ENCODE results near the gene PGA5. TPM values are rescaled to one million over a fixed set of nuclear protein-coding genes. Genes with fewer than 3 reads are reported as not detected.

Gene PGA5
- polyA plus RNA-seq, 1 donor from 2014 or later, result not detected

- TF ChIP-seq TAF1 (IDR thresholded peaks at IDR 0.05; ENCODE audit: low read depth) (no peak), EZH2 (IDR thresholded peaks at IDR 0.05; ENCODE audit: borderline replicate concordance, insufficient read depth, low read length, poor library complexity, severe bottlenecking) (no peak), REST (IDR thresholded peaks at IDR 0.05; ENCODE audit: borderline replicate concordance) (no peak), EP300 (conservative IDR thresholded peaks at IDR 0.05; ENCODE audit: poor library complexity, severe bottlenecking) (no peak), MXI1 (conservative IDR thresholded peaks at IDR 0.05; ENCODE audit: poor library complexity, severe bottlenecking) (no peak), RAD21 (conservative IDR thresholded peaks at IDR 0.05) (no peak), POLR2AphosphoS5 (IDR thresholded peaks at IDR 0.05) (no peak), CTCF (IDR thresholded peaks at IDR 0.05; ENCODE audit: poor library complexity, severe bottlenecking) (no peak), SMC3 (conservative IDR thresholded peaks at IDR 0.05; ENCODE audit: poor library complexity) (no peak)
- H3K36me3 ChIP-seq (ENCODE audit: insufficient read depth, low read length), result peaks cover 4% of the 10 kb centered on the region
- no peak overlapping the region for H3K4me2 ChIP-seq (ENCODE audit: low read length)
These were observed 42.6 kb downstream of the PGA5 start for GRCh38 chr11:61283613-61284012.

GRCh38 chr11:61287338-61287977 is 46.5 kb downstream of the PGA5 start:
- Histone ChIP-seq H3K79me2 (replicated peaks; ENCODE audit: insufficient read depth, low read length) (no peaks in the 10 kb centered on the region), H3K4me3 (ENCODE audit: low read length) (no peak overlapping the region), H3K27ac (ENCODE audit: low read length) (no peak overlapping the region), H3K9me3 (ENCODE audit: low read length) (no peaks in the 10 kb centered on the region), H3K9me2 (ENCODE audit: insufficient read depth, low read length) (no peaks in the 10 kb centered on the region), H3K36me3 (ENCODE audit: insufficient read depth, low read length) (peaks cover 4% of the 10 kb centered on the region), H3K27me3 (ENCODE audit: insufficient read depth, low read depth, low read length) (no peaks in the 10 kb centered on the region), H2AFZ (ENCODE audit: low read depth, low read length) (no peak overlapping the region), H4K20me1 (ENCODE audit: insufficient read depth) (no peaks in the 10 kb centered on the region), H3K9ac (ENCODE audit: low read length) (no peak overlapping the region), H3K4me2 (ENCODE audit: low read length) (no peak overlapping the region), H3F3A (ENCODE audit: insufficient read depth, low read length, poor library complexity, severe bottlenecking) (no peaks in the 10 kb centered on the region)
- TF ChIP-seq EP300 (conservative IDR thresholded peaks at IDR 0.05; ENCODE audit: poor library complexity, severe bottlenecking) (no peak), REST (IDR thresholded peaks at IDR 0.05; ENCODE audit: borderline replicate concordance) (no peak), POLR2AphosphoS5 (IDR thresholded peaks at IDR 0.05) (no peak), EZH2 (IDR thresholded peaks at IDR 0.05; ENCODE audit: borderline replicate concordance, insufficient read depth, low read length, poor library complexity, severe bottlenecking) (no peak), SMC3 (conservative IDR thresholded peaks at IDR 0.05; ENCODE audit: poor library complexity) (no peak), TAF1 (IDR thresholded peaks at IDR 0.05; ENCODE audit: low read depth) (no peak), CTCF (IDR thresholded peaks at IDR 0.05; ENCODE audit: poor library complexity, severe bottlenecking) (no peak)

More at GRCh38 chr11:61283613-61284012, 42.6 kb downstream of the PGA5 start:
- Histone ChIP-seq H3K9me2 (ENCODE audit: insufficient read depth, low read length) (no peaks in the 10 kb centered on the region), H3K9ac (ENCODE audit: low read length) (no peak overlapping the region), H3K27ac (ENCODE audit: low read length) (no peak overlapping the region), H3K79me2 (replicated peaks; ENCODE audit: insufficient read depth, low read length) (no peaks in the 10 kb centered on the region), H3K27me3 (ENCODE audit: insufficient read depth, low read depth, low read length) (no peaks in the 10 kb centered on the region), H2AFZ (ENCODE audit: low read depth, low read length) (no peak overlapping the region), H4K20me1 (ENCODE audit: insufficient read depth) (no peaks in the 10 kb centered on the region), H3K4me3 (ENCODE audit: low read length) (no peak overlapping the region), H3F3A (ENCODE audit: insufficient read depth, low read length, poor library complexity, severe bottlenecking) (no peaks in the 10 kb centered on the region), H3K9me3 (ENCODE audit: low read length) (no peaks in the 10 kb centered on the region)

All from neural cell (in vitro differentiated cells).